Type B pancreatic cell (in vitro differentiated cells): ENCODE measurements around the gene MPPED1. TPM values are rescaled to one million over a fixed set of nuclear protein-coding genes. Genes with fewer than 3 reads are reported as not detected.

ENCODE experiments used
- DNase-seq: peaks from one replicate; pipeline ENCODE4 v3.0.0; 2021; ENCODE audit warnings: mixed read lengths; ENCODE audit not compliant: unreplicated experiment; ENCODE audit errors: extremely low spot score
- H3K27ac Mint-ChIP-seq: 2 replicates; pipeline ENCODE4 v1.8.0; 2021; ENCODE audit warnings: mild to moderate bottlenecking, mixed read lengths
- H3K27me3 Mint-ChIP-seq: 2 replicates; pipeline ENCODE4 v1.8.0; 2021; ENCODE audit warnings: mixed read lengths
- H3K36me3 Mint-ChIP-seq: 2 replicates; pipeline ENCODE4 v1.8.0; 2021; ENCODE audit warnings: mixed read lengths
- H3K4me1 Mint-ChIP-seq: one replicate; pipeline ENCODE4 v1.8.0; 2021; ENCODE audit warnings: mixed read lengths; ENCODE audit not compliant: unreplicated experiment
- H3K4me3 Mint-ChIP-seq: 2 replicates; pipeline ENCODE4 v1.8.0; 2021; ENCODE audit warnings: mild to moderate bottlenecking, mixed read lengths
- H3K9me3 Mint-ChIP-seq: 2 replicates; pipeline ENCODE4 v1.8.0; 2021; ENCODE audit warnings: mixed read lengths
- total RNA-seq: library from RNA; stranded (reverse); gene quantifications from 2 replicates; pipeline ENCODE4 v1.2.1, GENCODE V29; 2021; ENCODE audit warnings: low replicate concordance
- TF ChIP-seq, protein P1 (sequence below): fragments of 200-600 bp; sonication (generic); conservative IDR thresholded peaks from 2 replicates; pipeline ENCODE4 v1.5.0; 2021; ENCODE audit warnings: antibody characterized with exemption, mild to moderate bottlenecking

MPPED1 gene
- total RNA-seq, 1 donor from 2014 or later: 1.2 TPM

- no peak for DNase-seq
- no peaks in the 10 kb centered on the region for H3K9me3 Mint-ChIP-seq
- no peaks in the 10 kb centered on the region for H3K27me3 Mint-ChIP-seq
- H3K27ac Mint-ChIP-seq: no peak overlapping the region
- TF ChIP-seq, protein P1, sequence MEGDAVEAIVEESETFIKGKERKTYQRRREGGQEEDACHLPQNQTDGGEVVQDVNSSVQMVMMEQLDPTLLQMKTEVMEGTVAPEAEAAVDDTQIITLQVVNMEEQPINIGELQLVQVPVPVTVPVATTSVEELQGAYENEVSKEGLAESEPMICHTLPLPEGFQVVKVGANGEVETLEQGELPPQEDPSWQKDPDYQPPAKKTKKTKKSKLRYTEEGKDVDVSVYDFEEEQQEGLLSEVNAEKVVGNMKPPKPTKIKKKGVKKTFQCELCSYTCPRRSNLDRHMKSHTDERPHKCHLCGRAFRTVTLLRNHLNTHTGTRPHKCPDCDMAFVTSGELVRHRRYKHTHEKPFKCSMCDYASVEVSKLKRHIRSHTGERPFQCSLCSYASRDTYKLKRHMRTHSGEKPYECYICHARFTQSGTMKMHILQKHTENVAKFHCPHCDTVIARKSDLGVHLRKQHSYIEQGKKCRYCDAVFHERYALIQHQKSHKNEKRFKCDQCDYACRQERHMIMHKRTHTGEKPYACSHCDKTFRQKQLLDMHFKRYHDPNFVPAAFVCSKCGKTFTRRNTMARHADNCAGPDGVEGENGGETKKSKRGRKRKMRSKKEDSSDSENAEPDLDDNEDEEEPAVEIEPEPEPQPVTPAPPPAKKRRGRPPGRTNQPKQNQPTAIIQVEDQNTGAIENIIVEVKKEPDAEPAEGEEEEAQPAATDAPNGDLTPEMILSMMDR: no peak
- no peaks in the 10 kb centered on the region for H3K36me3 Mint-ChIP-seq
- no peaks in the 10 kb centered on the region for H3K4me1 Mint-ChIP-seq
- no peak overlapping the region for H3K4me3 Mint-ChIP-seq
Observed at GRCh38 chr22:43510281-43511070, 98.7 kb downstream of the MPPED1 start.

DNA sequence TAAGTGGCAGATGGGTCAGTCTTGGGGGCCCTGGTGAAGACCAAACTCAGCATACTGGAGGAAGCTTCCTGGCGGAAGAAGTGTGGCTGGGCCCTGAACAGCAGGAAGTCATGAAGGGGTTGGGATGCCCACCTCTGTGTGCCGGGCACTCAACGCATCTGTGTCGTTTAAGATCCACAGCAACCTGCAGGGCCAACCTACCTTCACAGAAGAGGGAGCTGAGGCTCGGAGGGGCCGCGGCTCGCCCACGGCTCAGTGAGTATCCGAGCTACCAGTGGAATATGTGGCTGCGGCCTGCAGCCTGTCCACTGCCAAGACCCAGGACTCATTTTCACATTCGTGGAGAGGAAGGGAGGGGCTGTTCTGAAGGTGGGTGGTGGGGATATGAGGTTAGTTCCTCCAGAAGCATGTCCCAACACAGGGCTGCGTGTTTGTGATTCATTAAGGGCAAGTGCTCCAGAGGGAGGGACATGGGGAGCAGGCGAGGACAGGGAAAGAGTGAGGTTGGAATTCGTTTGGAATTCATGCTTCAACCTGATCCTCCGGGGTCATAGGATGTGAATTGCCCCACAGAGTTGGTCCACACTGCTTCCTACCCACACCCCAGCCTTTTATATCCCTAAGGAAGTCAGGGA, 99.6 kb downstream of the MPPED1 start:
- Mint-ChIP-seq H3K36me3 (no peaks in the 10 kb centered on the region), H3K27ac (no peak overlapping the region), H3K4me3 (no peak overlapping the region), H3K9me3 (no peaks in the 10 kb centered on the region), H3K4me1 (no peaks in the 10 kb centered on the region), H3K27me3 (no peaks in the 10 kb centered on the region)
- no peak for DNase-seq
- TF ChIP-seq, protein P1: no peak

DNA sequence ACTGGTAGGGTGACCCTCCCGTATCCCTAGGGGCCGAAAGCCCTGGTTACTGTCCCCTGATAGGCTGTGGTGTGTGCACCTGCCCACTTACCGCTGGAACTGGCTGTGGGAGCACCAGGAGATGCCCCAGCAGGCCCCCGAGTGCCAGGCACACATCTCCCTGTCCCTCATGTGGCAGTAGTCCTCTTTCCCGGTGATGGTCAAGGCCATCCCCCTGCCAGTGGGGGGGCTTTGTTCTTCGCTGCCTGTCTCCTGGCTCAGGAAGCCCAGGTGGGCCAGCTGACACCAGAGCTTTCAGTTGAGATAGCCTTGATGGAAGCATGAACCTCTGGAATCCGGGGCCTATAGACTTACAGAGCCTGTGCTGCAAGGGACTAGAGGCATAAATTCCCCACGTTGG, 100.5 kb downstream of the MPPED1 start:
- TF ChIP-seq, protein P1: no peak
- Mint-ChIP-seq H3K36me3 (no peaks in the 10 kb centered on the region), H3K4me1 (no peaks in the 10 kb centered on the region), H3K27ac (no peak overlapping the region), H3K4me3 (no peak overlapping the region), H3K9me3 (no peaks in the 10 kb centered on the region), H3K27me3 (no peaks in the 10 kb centered on the region)
- DNase-seq: no peak

DNA sequence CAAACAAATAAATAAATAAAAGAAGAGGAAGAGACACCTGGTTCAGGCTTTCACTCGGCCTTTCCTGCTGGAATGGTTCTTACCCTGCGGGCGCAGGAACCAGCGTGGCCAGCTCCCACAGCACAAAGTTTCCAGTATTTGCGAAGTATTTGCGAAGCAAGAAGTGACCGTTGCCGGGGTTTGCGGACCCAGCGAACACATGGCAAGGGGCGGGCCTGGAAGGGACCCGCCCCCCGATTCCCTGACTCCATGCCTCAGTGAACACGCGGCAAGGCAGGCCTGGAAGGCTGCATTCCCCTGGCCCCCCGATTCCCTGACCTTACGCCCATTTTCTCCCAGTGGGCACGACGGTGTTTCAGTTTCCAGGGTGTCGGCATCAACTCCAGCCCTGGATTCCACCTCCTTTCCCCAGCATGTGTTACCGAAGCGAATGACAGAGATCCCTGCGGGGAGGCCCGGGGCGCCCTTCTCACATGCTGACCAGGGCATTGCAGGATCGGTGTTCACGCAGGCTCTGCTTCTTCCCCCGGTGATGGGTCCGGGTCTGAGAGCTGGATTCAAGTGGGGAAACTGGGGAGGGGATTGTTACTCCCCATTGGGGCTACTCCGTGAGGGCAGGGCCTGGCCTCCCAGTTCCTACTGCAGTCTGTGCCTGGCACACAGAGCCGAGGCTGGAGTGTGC, 102.8 kb downstream of the MPPED1 start:
- Mint-ChIP-seq H3K4me3 (no peak overlapping the region), H3K36me3 (no peaks in the 10 kb centered on the region), H3K27me3 (peaks cover 4% of the 10 kb centered on the region), H3K27ac (no peak overlapping the region), H3K4me1 (no peaks in the 10 kb centered on the region), H3K9me3 (no peaks in the 10 kb centered on the region)
- TF ChIP-seq, protein P1: no peak
- no peak for DNase-seq

- H3K9me3 Mint-ChIP-seq: no peaks in the 10 kb centered on the region
- peaks cover 7% of the 10 kb centered on the region for H3K27me3 Mint-ChIP-seq
- TF ChIP-seq, protein P1: no peak
- H3K4me1 Mint-ChIP-seq: no peaks in the 10 kb centered on the region
- no peak overlapping the region for H3K4me3 Mint-ChIP-seq
- DNase-seq: no peak
- no peak overlapping the region for H3K27ac Mint-ChIP-seq
- H3K36me3 Mint-ChIP-seq: no peaks in the 10 kb centered on the region
Observed at GRCh38 chr22:43515411-43515810, 103.6 kb downstream of the MPPED1 start.
